HG03457 (cell line): ENCODE results near the gene BNC2.

Experiments
- ATAC-seq: cut with Tn5 transposase; IDR thresholded peaks from one replicate; pipeline ENCODE4 v1.9.1; 2021; ENCODE audit warnings: moderate number of reproducible peaks; ENCODE audit not compliant: unreplicated experiment

BNC2 gene

DNA sequence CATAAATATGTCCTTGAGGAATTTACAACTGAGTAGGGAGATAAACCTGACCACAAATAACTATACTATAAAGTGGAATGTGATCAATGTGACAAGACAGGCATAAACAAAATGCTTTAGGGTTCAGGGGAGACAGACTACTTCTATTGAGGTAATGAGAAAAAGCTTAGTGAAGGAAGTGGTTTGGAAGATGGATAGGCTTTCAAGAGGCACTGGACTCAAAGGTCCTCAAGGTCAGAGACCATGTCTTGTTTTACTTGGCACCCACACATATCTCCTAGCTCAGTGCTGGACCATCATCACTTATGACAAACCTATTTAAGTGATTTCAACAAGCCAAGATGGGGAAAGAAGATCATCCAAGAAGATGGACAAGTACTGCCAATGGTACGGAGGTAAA lies 257.8 kb downstream of the BNC2 start:
- no peak for ATAC-seq

DNA sequence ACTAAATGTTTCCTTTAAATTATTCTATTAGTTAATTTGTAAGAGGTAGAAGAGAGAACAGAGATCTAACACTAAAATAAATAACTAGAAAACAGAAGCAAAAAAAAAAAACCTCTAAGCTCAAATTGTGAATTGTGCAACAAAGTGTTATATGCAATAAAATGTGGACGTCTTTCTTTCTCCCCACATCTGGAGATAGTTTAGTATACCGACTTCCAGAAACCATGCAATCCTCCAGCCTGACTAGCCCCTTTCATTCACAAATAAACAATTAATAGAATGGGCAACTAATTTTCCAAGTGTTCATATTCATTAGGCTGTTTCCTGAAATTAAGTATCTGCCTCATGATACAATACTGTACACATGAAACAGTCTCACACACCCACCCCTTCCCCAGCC lies 258.5 kb downstream of the BNC2 start:
- no peak for ATAC-seq

DNA sequence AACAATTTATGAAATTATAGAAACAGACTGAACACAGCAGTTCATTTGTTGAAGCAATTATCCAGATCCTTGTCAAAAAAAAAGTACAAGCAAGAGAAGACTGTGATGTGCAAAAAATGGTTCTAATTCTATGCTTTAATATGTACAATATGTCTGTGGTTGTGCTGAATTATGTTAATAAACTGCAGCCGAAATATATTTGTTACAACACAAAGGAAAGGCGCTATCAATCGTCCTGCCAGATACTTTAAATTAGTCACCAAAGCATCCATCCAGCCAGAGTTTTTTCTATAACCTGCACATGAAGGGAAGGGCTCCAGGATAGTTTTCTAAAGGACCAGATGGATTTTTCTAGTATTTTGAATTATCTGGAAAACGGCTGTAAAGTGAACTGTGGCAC lies 259.5 kb downstream of the BNC2 start:
- no peak for ATAC-seq

GRCh38 chr9:16610538-16610937 lies 259.9 kb downstream of the BNC2 start:
- no peak for ATAC-seq

GRCh38 chr9:16608906-16609305 lies 261.6 kb downstream of the BNC2 start:
- ATAC-seq = no peak

DNA sequence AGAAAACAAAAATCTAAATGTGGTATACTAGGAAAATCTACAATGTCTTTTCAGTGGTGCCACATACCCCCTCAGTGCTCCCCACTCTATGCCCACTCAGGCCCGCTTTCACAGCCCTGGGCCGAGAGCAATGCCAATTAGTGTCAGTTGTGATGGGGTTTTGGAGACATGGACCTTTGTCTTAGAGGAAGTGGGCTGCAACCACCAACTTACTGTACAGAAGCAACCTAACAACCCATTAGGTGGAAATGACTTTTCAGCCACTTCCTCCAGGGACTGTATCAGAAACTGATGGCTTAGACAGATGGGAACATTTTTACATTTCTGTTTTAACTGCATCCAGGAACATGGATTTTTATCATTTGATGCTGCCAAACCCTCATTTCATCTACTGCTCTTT lies 268.0 kb downstream of the BNC2 start:
- no peak for ATAC-seq

GRCh38 chr9:16601991-16602390 lies 268.5 kb downstream of the BNC2 start:
- ATAC-seq = no peak

DNA sequence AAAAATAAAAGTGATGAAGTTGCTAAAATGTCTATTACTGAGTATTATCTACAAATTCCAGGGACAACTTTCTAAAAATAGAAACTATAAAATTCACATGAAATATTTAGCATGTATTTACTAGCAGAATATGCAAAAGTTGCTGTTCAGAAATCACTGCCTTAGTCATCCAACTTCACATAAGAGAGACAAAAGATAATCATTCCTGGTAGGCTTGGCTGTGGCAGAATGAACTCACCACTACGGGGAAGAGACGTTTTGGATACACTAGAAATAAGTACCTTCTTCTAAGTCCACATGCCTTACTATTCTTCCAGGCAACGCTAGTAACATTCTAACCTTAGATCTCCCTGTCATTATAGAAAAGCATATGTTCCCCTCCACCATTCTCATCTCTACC lies 272.2 kb downstream of the BNC2 start:
- no peak for ATAC-seq

- ATAC-seq = no peak
These were observed 273.3 kb downstream of the BNC2 start for GRCh38 chr9:16597136-16597535.

- no peak for ATAC-seq
These were observed 275.2 kb downstream of the BNC2 start for GRCh38 chr9:16595227-16595626.

GRCh38 chr9:16594787-16595186 lies 275.7 kb downstream of the BNC2 start:
- no peak for ATAC-seq

DNA sequence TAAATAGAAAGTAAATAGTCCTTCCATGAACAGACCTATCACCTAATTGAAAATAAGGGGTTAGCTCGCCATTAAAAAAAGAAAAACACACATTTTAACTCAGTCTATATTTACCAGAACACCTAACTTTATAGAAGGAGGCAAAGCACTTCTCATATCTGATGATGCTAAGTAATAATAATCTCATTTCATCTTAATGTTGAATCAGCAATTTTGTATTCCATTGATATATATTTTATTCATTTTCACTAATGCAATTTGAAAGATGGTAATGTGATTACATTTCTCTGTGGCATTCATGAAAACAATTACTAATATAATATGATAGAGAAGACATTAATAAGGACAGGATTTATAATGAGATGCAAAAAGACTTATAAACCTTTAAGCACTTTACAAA lies 276.7 kb downstream of the BNC2 start:
- no peak for ATAC-seq

DNA sequence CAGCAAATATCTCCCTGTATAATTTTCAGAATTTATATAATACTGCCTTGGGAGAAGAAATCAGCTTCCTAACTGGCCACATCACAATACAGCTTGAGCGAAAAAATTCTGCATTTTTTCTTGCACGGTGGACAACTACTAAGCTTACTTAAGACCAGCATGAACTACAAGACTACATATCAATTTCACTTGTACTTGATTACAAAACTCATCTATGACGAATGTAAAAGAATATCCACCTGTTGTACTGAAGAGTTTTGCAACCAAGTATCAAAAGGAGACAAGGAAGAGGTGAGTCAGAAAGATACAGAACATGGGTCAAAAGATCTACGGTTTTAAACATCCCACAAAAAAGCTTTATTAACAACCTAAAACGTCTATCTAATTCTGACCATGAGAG lies 279.4 kb downstream of the BNC2 start:
- ATAC-seq = no peak

GRCh38 chr9:16585591-16585990 lies 284.9 kb downstream of the BNC2 start:
- no peak for ATAC-seq

GRCh38 chr9:16579872-16580432 lies 290.5 kb downstream of the BNC2 start:
- ATAC-seq = no peak

DNA sequence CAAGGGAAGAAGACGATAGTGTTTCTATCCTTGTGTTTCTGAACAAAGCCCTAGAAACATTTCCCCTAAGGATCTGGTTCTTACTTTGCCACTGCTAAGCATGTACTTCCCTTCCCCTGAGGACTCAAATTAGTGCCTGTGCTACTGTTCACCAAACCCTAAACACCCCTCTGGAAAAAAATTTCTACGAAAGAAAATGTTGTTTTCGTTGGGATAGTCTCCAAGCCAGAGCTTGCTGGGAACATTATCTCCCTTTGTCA lies 294.6 kb downstream of the BNC2 start:
- no peak for ATAC-seq

DNA sequence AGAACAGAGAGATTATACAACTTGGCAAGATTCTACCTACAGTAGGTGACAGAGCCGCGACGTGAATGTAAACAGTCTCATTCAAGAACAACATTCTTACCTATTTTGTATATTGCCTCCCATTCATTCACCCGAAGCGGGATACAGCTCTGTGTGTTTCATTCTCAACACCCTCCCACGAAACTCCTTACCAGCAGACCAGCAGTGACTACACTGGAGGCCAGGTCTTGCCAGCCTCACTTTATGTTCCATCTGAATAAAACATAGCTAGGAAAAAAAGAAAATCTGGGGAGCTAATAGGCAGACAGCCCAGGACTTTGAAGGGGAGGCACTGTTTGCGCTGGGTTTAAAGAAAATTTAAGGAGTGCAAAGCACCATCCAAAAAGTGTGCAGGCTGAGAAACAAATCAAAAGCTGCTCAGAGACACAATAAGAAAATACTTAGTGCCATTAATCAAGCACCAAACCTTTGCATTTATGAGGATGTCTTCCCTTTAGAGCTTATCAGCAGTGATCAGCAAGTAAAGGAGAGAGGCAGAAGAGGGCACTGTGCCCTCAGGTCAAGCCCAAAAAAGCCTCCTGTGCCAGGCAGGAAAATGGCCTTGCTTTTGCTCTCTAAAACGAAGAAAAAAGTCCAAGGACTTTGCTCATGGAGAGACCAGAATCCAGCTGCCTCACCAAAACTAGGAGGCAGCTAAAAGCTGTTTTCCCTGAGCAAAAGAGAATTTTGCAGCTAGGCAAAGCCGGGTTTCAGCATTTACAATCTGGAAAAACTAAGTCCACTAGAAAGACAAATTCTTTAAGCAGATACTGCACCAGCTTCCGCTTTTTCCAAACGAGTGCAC lies 295.1 kb downstream of the BNC2 start:
- ATAC-seq = no peak

- ATAC-seq = no peak
These were observed 298.3 kb downstream of the BNC2 start for GRCh38 chr9:16572005-16572734.

DNA sequence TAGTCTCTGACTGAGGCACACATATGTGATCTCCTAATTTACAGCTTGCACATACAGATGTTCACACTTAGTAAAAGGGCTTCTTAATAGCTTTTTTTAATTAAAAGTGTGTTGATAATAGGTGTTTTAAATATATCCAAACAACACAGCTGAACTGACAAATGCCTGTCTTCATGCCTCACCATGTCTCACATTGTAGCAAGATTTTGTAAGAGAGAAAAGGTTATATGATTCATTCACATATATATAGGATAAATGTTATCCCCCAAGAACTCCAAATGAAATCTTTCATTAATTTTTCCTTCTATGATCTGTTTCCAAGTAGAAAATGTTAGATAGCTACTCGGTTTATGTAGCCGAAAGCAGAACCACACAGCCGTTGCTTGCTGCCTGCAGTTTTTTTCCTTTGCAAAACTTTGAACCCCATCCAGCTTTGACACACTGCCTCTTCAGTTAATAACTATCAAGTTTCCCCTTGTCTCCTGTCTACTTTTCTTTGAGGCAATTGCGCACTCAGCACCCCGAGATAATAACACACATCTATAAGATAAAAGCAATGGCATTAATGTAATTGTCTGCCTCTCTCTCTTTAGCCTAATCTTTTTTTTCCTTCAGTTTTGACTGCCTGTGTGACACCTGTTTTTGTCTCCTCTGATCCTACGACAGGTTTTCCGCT lies 299.2 kb downstream of the BNC2 start:
- ATAC-seq = no peak

DNA sequence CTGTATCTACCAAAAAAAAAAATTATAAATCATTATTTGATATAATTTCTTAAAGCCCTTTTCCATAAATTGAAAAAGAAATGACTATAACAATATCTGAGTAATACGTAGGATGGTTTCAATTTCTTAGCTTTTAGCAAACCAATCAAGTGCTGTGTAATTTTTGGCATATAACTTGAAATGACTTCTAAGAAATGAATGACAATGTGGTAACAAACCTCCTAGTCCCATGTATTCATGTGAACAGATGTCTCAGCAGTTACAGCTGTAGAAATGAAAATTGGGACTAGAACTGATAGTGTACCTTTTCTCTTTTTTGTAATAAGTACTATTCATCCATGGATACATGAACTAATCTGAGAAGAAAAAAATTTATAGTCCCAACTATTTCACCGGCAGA lies 307.0 kb downstream of the BNC2 start:
- no peak for ATAC-seq

DNA sequence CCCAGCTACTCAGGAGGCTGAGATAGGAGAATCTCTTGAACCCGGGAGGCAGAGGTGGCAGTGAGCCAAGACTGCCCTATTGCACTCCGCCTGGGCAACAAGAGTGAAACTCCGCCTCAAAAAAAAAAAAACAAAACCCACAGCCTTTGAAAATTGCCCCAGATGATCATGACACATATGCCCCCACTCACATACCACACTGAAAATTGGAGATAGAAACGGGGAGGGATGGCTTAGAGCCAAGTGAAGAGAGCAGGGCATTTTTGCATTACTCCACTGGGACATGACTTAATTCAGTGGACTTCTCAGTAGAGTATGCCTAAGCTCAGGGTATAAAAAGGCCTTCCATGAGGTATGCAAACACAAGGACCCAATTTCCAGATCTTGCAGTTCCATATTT lies 309.3 kb downstream of the BNC2 start:
- ATAC-seq = no peak
